HG03135 (cell line): ENCODE measurements around the gene BCL7B.
A peak's percentile ranks its signal among the peaks of the same experiment; 100 is the strongest.
"Not testable (repeated sequence)": the region's sequence is repeated elsewhere in the genome, so short reads cannot be mapped to it uniquely, and the experiment has no call there.

Source experiments
- ATAC-seq: cut with Tn5 transposase; IDR thresholded peaks from one replicate; pipeline ENCODE4 v1.9.1; 2021; ENCODE audit warnings: mild to moderate bottlenecking, moderate library complexity; ENCODE audit not compliant: unreplicated experiment

Gene BCL7B

DNA sequence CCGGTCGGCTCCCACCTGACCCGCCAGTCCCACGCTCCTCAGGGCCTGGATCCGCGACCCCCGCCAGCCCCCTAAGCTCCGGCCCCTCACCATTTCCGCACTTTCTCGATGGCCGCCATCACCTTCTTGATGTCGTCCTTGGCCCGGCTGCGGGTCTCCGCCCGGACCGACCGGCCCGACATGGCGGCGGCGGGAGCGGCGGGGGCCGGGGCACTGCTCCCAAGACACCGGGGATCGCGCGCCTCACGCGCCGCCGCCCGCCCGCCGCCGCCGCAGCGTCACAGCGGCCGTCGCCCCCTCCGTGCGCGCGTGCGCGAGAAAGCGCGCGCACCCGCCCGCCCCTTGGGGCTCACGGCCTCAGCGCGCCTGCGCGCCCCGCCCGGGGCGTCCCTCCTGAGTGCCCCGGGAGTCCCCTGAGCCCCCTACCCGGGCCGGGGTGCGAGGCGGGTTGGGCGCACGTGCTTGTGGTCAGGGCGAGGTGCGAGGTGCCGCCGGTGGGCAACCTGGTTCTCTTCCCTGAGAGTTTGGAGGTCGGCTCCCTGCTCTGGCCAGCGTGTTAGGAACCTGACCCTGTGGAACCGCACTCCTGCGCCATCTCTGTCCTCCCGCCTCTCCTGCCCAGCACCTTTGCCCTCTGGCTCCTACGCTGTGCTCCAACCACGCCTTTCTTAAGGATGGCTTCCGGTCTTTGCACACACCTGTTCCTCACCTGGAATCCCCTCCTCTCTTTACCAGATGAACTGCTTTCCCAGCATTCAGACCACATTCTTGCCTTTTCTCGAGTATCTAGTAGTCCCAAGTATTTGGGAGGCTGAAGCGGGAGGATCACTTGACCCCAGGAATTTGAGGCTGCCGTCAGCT lies at the start of gene BCL7B:
Gene BCL7B (minus strand): TSS at position 294 of the 861 bp plus-strand sequence. CDS start 112 bp downstream, at position 182.
- ATAC-seq: peak; percentile 58

DNA sequence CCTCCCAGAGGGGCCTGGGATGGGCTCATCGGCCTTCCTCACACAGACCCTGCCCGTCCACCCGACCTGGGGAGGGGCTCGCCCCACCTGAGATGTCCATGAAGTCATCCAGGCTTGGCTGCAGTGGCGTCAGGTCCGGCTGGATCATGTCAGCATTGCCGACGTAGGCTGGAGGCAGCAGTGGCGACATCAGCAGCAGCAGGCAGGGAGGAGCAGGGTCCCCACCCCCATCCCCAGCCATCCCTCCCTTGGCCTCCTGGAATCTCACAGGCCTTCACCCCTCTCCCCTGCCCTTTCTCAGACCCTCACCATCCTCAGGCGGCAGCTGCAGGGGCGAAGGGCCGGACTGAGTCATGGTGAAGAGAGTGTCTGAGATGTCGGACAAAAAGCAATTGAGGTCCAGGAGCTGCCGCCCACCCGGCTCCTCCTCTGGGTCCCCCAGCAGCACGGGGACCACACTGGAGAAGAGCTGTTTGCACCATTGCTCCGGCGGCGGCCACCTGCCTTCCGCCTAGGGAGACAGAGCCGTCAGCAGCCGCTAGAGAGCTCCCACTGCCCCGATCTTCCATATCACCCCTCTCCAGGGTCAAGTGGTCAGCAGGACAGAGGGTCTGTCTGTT lies 48.2 kb upstream of the BCL7B start:
- ATAC-seq: no peak

DNA sequence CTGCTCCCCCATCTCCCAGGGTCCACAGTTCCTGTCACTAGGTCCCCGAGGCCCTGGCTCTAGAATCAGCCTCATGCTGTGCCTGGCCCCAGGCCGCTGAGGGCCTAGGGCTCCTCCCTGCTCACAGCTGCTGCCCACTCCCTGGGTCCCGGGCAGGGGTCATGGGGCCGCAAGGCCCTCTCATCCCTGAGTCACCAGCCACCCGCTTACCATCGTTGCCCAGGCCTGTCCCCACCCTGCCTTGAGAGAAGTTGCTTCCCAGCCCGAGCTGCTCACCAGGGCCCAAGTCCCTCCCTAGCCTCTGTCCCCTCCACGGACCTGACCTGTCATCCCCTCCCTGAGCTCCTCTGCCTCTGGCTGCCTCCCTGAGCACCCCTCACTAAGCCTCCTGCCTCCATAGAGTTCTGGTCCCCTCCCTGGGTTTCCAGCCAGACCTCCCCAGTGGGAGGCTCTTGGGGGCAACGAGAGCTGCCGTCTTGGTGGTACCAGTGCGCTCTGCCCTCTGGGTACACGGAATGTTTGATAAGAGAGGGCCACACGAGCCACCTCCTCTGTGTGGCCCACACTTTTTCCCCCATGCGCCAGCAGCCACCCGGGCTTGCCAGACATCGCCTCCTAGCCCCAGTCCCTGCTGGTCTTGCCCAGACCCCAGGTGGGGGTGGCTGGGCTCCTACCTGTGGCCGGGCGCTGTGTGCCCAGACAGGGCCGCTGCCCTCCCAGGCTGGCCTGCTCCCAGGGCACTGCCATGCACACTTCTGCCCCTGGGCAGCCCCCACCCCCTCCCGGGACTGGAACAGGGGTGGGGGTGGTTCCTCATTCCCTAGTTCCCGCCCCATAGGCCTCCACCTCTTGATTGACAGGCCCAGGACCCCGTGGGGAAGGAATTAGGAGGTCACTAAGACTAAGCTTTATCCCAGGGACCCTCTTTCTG lies 45.5 kb upstream of the BCL7B start:
- ATAC-seq: no peak

DNA sequence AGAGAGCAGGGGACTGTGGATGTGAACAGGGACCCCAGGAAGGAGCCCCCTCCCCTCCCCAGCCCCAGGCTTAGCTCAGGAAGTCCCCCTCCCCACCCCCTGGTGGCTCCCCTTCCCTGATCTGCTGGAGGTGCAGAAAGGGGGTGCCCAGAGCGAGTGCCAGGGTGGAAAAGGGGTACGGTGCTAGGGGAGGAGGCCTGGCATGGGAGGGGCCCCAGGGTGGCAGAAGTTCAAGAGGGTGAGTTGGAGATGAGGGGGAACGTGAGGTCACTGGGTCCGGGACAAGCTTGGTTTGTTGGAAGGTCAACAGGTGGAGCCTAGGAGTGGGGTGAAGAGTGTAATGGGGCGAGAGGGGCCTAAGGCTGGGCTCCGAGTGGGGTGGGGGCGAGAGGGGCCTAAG lies 42.4 kb upstream of the BCL7B start:
- ATAC-seq: no peak

DNA sequence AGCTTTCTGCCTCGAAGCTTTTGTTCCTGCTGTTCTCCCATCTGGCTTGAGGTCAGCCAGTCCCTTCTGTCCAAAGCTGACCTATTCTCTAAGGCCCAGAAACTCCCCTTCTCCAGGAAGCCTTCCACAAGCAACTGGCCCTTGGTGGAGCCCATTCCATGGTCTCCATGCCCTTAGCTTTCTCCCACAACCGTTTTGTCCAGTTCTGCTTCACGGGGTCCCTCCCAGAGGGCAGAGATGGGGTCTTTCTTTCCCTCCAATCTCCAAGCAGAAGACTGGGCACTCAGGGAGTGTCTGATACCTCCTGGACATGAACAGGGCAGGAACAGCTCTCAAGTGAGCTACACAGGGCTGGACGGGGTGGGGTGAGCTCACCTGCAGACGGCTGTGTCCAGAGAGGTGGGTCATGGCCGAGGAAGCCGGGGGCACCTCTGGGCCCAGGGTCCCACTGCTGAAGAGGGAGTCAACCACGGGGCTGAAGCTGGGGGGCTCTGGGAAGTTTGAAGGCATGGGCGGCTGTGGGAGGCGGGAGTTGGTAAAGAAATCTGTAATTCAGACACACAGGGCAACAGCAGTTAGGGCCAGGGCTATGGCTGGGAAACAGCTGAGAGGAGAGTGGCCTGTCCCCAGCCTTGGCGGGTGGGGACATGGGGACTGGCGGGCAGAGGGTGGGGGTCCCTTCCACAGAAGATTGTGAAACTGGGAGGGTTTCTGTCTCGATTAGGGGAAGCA lies 41.8 kb upstream of the BCL7B start:
- ATAC-seq: no peak

DNA sequence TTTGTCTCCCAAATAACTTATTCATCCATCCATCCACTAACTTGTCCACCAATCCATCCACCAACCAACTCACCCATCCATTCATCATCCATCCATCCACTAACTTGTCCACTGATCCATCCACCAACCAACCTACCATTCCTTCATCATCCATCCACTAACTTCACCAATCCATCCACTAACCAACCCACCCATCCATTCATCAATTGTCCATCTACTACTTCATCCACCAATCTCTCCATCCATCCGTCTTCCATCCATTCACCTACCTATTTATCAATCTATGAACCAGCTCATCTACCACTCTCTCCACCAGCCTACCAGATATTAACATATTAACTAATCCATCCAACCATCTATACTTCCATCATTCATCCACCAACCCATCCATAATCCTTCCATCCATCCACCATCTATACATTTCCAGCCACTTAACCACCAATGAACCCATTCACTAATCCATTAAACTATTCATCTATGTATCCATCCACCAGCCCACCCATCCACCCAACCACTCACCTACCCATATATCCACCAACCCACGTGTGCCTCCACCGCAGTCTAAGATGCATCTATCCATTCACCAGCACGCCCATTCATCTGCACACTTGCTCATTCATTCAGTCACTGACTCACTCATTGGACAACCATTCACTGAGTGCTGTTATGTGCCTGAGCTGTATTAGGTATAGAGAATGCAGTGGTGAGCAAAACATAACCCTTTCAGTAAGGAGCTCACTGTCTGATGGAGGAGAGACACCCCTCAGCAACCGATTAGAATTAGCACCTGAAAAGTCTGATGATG lies 40.7 kb upstream of the BCL7B start:
- ATAC-seq: no peak

DNA sequence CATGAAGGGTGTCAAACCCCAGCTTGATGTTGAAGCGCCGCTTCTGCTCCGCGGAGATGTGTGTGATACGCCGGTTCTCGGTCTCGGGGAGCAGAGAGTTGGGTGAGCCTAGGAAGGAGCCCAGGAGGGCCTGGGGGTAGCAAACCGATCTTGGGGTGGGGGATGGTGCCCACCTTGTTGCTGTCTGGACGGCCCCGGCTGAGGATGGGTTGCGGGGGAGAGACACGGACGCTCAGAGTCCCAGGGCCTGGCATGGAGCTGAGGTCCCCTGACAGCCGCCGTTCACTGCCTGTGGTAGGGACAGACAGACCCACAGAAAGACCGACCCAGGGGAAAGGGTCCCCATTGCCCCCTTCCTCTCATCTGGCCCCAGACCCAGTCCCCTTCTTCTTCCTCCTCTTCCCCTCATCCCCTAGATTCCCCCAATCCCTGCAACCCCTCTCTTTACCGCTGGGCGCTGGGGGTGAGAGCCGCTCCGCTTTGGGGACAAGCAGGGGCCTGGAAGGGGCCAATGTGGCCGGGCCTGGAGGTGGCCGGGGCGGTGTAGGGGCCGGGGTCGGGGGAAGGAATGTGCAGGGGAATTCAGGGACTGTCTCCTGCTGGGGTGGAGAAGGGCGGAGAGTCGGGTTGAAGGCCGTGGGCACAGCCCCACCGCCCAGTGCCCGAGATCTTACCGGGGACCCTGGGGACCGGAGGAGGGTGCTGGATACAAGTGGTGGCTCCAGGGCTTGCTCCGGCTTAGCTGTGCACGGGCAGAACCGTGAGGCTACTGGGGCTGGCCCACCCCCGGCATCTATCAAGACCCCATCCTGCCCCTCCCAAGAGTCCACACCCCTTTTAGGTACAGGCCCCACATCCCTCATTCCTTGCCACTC lies 38.9 kb upstream of the BCL7B start:
- no peak for ATAC-seq

DNA sequence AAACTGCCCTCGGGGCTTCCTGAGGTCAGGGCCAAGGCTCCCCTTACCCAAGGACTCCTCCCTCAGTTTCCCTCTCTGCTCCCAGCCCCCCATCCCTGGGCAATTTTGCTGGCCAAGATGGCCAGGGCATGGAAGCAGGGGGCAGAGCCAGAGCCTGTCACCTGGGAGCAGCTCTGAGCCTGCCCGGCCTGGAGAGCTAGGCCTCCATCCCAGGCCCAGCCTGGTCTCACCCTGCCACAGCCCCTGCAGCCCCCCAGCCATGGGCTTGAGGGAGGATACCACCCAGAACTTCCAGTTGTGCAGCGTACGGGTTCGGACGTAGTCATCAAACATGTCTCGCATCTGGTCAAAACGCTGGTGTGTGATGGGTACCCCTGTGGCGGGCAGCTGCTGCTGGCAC lies 37.9 kb upstream of the BCL7B start:
- no peak for ATAC-seq

DNA sequence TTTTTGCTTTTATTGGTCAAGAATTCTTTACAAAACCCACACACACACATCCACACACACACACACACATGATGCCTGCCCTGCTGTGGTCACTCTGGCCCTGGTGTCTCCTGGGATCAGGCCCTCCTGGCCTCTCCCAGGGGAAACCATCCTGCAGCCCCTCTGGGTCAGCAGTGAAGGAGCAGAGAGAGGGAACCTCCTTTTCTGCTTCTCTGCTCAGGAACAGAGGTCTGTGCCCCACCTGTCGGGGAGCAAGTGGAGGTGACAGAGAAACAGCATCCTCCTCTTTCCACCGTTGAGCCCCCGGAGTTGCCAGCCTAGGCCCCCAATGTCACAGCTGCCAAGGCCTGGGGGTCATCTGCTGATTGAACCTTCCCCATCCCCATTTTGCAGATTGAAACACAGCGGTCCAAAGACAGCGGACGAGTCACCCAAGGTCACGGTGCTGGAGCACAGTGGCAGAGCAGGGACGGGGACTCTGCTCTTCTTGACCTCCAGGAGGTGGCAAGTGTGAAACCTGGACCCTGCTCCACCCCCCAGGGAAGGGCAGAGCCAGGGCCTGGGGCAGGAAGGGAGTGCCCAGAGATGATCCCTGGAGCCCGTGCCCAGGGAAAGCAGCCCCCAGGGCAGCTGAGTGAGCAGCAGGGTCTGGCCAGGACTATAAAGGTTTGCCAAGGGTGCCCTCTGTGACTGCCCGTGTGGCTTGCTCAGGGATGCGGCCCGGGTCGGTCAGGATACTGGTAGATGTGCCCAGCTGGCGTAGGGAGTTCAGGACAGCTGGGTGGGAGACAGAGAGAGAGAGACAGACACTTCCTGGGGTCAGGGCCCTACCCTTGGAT lies 35.9 kb upstream of the BCL7B start:
- no peak for ATAC-seq

DNA sequence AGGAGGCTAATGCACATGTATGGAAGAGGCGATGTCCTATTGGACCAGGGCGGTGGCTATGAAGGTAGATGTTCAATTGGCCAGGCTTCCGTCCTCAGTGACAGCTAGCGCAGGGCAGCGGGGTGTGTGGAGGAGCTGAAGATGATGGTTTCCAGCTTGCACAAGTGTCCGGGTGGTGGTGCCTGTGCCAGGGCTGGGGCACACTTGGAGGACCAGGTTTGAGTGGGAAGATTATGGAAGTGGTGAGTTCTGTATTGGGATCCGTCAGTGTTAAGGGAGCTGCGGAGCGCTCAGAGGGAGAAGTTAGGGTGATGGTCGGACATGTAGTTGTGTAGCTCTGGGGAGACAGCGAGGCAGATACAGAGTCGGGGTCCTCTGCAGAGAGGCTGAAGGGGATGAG lies 29.4 kb upstream of the BCL7B start:
- ATAC-seq: no peak

DNA sequence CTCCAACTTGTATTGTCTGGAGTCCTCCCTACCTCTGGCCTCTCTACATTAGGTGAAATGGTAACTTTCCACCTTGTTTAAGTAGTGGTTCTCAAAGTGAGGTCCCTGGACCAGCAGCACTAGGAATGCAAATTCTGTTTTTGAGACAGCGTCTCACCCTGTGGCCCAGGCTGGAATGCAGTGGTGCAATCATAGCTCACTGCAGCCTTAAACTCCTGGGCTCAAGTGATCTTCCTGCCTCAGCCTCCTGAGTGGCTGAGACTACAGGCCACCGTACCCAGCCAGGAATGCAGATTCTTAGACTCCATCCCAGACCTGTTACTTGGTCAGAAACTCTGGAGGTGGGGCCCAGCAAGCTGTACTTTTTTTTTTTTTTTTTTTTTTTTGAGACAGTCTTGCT lies 27.7 kb upstream of the BCL7B start:
- no peak for ATAC-seq

DNA sequence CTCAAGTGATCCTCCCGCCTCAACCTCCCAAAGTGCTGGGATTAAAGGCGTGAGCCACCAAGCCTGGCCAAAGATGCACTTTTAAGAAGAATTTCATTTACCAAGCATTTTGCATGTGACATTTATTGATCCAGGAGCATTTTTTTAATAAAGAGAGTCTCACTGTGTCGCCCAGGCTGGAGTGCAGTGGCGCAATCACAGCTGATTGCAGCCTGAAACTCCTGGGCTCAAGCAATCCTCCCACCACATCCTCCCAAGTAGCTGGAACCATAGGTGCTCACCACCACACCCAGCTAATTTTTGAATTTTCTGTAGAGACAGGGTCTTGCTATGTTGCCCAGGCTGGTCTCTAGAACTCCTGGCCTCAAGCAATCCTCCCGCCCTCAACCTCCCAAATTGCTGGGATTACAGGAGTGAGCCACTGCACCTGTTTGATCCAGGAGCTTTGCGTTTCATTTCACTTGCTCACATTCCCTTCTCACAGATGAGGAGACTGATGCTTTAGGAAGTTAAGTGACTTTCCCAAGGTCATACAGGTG lies 25.2 kb upstream of the BCL7B start:
- ATAC-seq: no peak

DNA sequence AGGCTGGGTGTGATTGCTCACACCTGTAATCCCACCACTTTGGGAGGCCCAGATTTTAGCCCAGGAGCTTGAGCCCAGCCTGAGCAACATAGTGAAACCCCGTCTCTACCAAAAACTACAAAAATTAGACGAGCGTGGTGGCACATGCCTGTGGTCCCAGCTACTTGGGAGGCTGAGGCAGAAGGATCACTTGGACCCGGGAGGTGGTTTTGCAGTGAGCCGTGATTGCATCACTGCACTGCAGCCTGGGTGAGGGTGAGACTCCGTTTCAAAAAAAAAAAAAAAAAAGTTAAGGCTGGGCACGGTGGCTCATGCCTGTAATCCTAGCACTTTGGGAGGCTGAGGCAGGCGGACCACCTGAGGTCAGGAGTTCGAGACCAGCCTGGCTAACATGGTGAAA lies 23.5 kb upstream of the BCL7B start:
- ATAC-seq: not testable (repeated sequence)

DNA sequence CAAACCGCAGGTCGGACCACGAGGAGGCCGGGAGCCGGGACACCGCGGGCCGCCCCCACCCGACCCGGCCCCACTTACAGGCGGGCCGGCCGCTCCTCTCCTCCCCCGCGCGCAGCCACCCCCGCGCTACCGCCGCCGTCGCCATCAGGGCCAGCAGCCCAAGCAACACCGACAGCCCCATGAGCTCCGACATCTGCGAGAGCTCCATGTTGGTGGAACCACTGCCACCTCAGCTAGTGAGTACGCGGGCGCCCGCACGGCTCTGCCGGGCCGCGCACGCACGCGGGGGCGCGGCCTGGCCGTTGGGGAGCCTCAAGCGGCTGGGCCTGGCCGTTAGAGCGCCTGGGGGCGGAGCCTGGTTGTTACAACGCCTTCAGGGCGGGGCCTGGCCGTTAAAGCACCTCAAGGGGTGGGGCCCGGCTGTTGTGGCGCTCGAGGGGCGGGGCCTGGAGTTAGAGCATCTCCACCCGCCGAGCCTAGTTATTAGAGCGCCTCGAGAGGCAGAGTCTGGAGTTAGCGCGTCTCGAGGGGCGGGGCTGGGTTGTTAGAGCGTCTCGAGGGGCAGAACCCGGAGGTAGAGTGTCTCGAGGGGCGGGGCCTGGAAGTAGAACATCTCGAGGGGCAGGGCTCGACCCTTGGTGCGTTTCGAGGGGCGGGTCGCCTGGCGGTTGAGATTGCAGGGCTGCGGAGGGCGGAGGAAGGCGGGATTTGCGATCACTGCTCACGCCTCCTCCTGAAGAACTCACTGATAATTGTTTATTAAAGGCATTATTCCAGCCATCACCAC lies 21.0 kb upstream of the BCL7B start, which contains the start of gene TBL2:
Gene TBL2 (minus strand): TSS at position 238 of the 787 bp plus-strand sequence. CDS start 30 bp downstream, at position 208.
- peak; percentile 86 for ATAC-seq

DNA sequence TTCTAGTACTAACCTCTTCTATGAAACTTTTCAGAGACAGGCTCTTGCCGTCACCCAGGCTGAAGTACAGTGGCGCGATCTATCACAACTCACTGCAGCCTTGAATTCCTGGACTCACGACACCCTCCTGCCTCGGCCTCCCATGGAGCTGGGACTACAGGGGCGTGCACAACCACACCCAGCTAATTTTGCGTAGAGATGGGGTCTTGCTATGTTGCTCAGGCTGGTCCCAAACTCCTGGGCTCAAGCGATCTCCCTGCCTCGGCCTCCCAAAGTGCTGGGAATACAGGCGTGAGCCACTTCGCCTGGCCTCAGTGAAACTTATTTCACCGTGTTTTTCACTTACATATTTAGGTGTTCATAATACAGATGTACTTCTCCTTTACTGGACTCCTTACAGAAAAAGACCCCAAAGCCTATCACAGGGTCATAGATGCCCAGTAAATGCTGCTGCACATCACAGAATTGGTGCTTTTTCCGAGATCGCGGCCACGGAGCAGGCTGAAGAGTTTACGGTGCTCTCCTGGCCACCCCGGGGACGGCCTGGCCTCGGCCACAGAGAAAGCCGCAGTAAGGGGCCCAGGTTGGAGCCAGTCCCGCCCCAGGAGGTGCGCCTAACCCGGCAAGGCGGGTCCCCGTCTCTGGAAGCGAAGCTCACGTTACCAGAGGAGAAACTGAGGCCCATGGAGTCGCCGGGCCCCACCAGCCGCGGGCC lies 20.3 kb upstream of the BCL7B start:
- ATAC-seq: peak; percentile 14

DNA sequence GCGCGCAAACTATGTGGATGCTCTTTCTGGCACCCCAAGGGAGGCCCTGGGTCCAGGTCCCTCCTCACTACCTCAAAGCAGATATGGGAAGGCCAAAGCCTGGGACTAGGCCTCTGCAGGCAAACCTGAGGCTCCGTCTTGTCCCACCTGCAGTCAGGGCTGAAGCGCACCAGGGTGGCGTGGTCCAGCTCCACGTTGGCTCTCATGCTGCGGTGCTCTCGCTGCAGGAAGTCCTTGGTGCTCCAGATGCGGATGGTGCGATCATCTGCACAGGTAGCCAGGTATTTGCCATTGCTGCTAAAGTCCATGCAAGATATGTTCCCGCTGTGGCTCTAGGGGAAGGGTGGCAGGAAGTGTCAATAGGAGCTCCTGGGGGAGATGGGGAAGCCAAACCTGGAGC lies 16.3 kb upstream of the BCL7B start:
- no peak for ATAC-seq
